B cell (primary cell): ENCODE data around the gene ISM1. TPM values are rescaled to one million over a fixed set of nuclear protein-coding genes. Genes with fewer than 3 reads are reported as not detected.

Experiments
- ATAC-seq: fragments of 200-7000 bp; cut with Tn5 transposase; one replicate; pipeline ENCODE4 v1.10.0; 2021; ENCODE audit warnings: low read depth, mild to moderate bottlenecking, moderate number of reproducible peaks, moderate library complexity
- CTCF ChIA-PET: fragments of 350-600 bp; sonication (Branson Sonifier 250); formaldehyde crosslinking; loops from one replicate; lab custom pipeline; 2021; ENCODE audit warnings: antibody characterized with exemption, inconsistent platforms; lab: Charles Lee
- POLR2A ChIA-PET: fragments of 350-600 bp; sonication (Branson Sonifier 250); formaldehyde crosslinking; loops from one replicate; lab custom pipeline; 2021; ENCODE audit warnings: antibody characterized with exemption; lab: Charles Lee
- DNase-seq: peaks from one replicate; pipeline ENCODE4 v3.0.0; 2013
- H2AFZ ChIP-seq: 2 replicates; pipeline ENCODE4 v1.6.1; 2012; ENCODE audit warnings: mild to moderate bottlenecking, low read depth, low read length; ENCODE audit not compliant: insufficient read depth, poor library complexity, severe bottlenecking
- H3K27ac ChIP-seq, 2 donors: 1 replicate in 1 of 2; 2 replicates in 1 of 2; pipeline ENCODE4 v1.5.1; 2012 to 2013; ENCODE audit warnings: low read length in 2 of 2, mild to moderate bottlenecking in 2 of 2, moderate library complexity in 1 of 2
- H3K27me3 ChIP-seq, 4 experiments: fragments of 200-600 bp in 1 of 4; sonication (generic) in 1 of 4; replicated peaks in 1 of 4; 1 replicate in 2 of 4; 2 replicates in 2 of 4; pipeline versions ENCODE4 v1.6.1 to v1.7.0; 2013 to 2016; ENCODE audit warnings: low read length in 3 of 4, mild to moderate bottlenecking in 2 of 4, mixed read lengths in 1 of 4, moderate library complexity in 1 of 4; ENCODE audit not compliant: insufficient read depth in 4 of 4, control insufficient read depth in 3 of 4; ENCODE audit errors: control extremely low read depth in 1 of 4
- H3K36me3 ChIP-seq, 2 experiments: replicated peaks in 1 of 2; 1 replicate in 1 of 2; 2 replicates in 1 of 2; pipeline versions ENCODE4 v1.6.1 to v1.7.1; 2013; ENCODE audit warnings: low read length in 1 of 2; ENCODE audit not compliant: insufficient read depth in 2 of 2, control insufficient read depth in 1 of 2; ENCODE audit errors: control extremely low read depth in 1 of 2, extremely low read depth in 1 of 2
- H3K4me1 ChIP-seq, 2 donors: fragments of 200-600 bp in 1 of 2; sonication (generic) in 1 of 2; 1 replicate in 1 of 2; 2 replicates in 1 of 2; pipeline versions ENCODE4 v1.5.1 to v1.6.1; 2013 to 2017; ENCODE audit warnings: low read length in 2 of 2; ENCODE audit not compliant: control insufficient read depth in 2 of 2, insufficient read depth in 2 of 2
- H3K4me2 ChIP-seq: replicated peaks from 2 replicates; pipeline ENCODE3; 2012; ENCODE audit warnings: mild to moderate bottlenecking, low read depth, low read length; ENCODE audit not compliant: poor library complexity, severe bottlenecking
- H3K4me3 ChIP-seq, 5 experiments: fragments of 200-600 bp in 1 of 5; sonication (generic) in 1 of 5; 1 replicate in 3 of 5; 2 replicates in 2 of 5; pipeline versions ENCODE4 v1.5.1 to v1.7.0; 2011 to 2016; ENCODE audit warnings: low read length in 4 of 5, mild to moderate bottlenecking in 4 of 5, low read depth in 2 of 5, control low read depth in 1 of 5, moderate library complexity in 1 of 5; ENCODE audit not compliant: insufficient read depth in 1 of 5; ENCODE audit errors: control extremely low read depth in 1 of 5, extremely low read depth in 1 of 5
- H3K79me2 ChIP-seq: fragments of 200-600 bp; sonication (generic); one replicate; pipeline ENCODE4 v1.6.0; 2016; ENCODE audit warnings: low read length; ENCODE audit not compliant: control insufficient read depth, insufficient read depth
- H3K9ac ChIP-seq: fragments of 200-600 bp; sonication (generic); 2 replicates; pipeline ENCODE4 v1.6.1; 2017; ENCODE audit warnings: mild to moderate bottlenecking, low read length, moderate library complexity
- H3K9me3 ChIP-seq, 3 donors: one replicate each; pipeline versions ENCODE4 v1.6.1 to v1.7.1; 2013; ENCODE audit warnings: low read length in 2 of 3; ENCODE audit not compliant: control insufficient read depth in 2 of 3, insufficient read depth in 1 of 3; ENCODE audit errors: control extremely low read depth in 1 of 3
- H4K20me1 ChIP-seq: 2 replicates; pipeline ENCODE4 v1.6.0; 2012; ENCODE audit warnings: mild to moderate bottlenecking, low read length; ENCODE audit not compliant: insufficient read depth, control insufficient read depth, poor library complexity, severe bottlenecking
- H3K27ac Mint-ChIP-seq: one replicate; pipeline ENCODE4 v1.8.0; 2021; ENCODE audit warnings: mixed read lengths
- H3K27me3 Mint-ChIP-seq: one replicate; pipeline ENCODE4 v1.8.0; 2021; ENCODE audit warnings: mixed read lengths
- H3K4me1 Mint-ChIP-seq: one replicate; pipeline ENCODE4 v1.8.0; 2021; ENCODE audit warnings: mixed read lengths
- H3K4me3 Mint-ChIP-seq: one replicate; pipeline ENCODE4 v1.8.0; 2021; ENCODE audit warnings: mixed read lengths
- H3K9me3 Mint-ChIP-seq: one replicate; pipeline ENCODE4 v1.8.0; 2022; ENCODE audit warnings: mixed read lengths; ENCODE audit not compliant: insufficient read depth
- CTCF ChIP-seq: fragments of 200-600 bp; IDR thresholded peaks from one replicate; pipeline ENCODE4 v1.8.0; 2022; ENCODE audit warnings: antibody characterized with exemption, mild to moderate bottlenecking
- EZH2 ChIP-seq: IDR thresholded peaks from 2 replicates; pipeline ENCODE4 v1.6.1; 2012; ENCODE audit warnings: borderline replicate concordance, low read depth, mild to moderate bottlenecking, moderate library complexity, low read length; ENCODE audit not compliant: insufficient read depth, poor library complexity, severe bottlenecking
- WGBS: methylation state at CpG from one replicate; pipeline ENCODE4 v1.1.5; 2013; ENCODE audit warnings: missing lambda C conversion rate; ENCODE audit not compliant: insufficient coverage; 5-methylcytosine and 5-hydroxymethylcytosine counted together
- intact Hi-C: fragments of 100-400 bp; cut with micrococcal nuclease; formaldehyde crosslinking; loops from one replicate; pipeline ENCODE4 v1.10.0; 2022
- polyA plus RNA-seq: library from polyadenylated mRNA; depleted of rRNA; stranded (reverse); fragments of >200 nt; gene quantifications from 2 replicates; pipeline ENCODE4 v1.2.3, GENCODE V29; 2012
- total RNA-seq, 2 donors: library from RNA; stranded (reverse); fragments of 120-200 nt in 1 of 2; gene quantifications; 1 replicate in 1 of 2; 2 replicates in 1 of 2; pipeline versions ENCODE4 v1.2.3 to v1.2.4, GENCODE V29; 2013 to 2022

Gene ISM1
- total and polyA plus RNA-seq, 2 donors (not counting 1 experiment from before 2014, with no cell fraction given) = not detected

- H3K36me3 ChIP-seq = no peaks in the 10 kb centered on the region
- no peak overlapping the region for H3K4me2 ChIP-seq
- 40% methylated on average over 1 of the region's 2 CpGs for WGBS
- Mint-ChIP-seq H3K9me3 (no peaks in the 10 kb centered on the region), H3K4me1 (no peaks in the 10 kb centered on the region), H3K4me3 (no peak overlapping the region), H3K27ac (no peak overlapping the region), H3K27me3 (no peaks in the 10 kb centered on the region)
- no peaks in the 10 kb centered on the region for H3K9me3 ChIP-seq
- no peaks in the 10 kb centered on the region for H4K20me1 ChIP-seq
- intact Hi-C loops = no loop called here
- ATAC-seq = no peak
- H2AFZ ChIP-seq = no peak overlapping the region
- TF ChIP-seq EZH2 (no peak), CTCF (no peak)
- no peaks in the 10 kb centered on the region for H3K27me3 ChIP-seq
- no peak for DNase-seq
- H3K79me2 ChIP-seq = no peaks in the 10 kb centered on the region
- H3K9ac ChIP-seq = no peak overlapping the region
- H3K4me1 ChIP-seq = no peaks in the 10 kb centered on the region
- H3K27ac ChIP-seq = no peak overlapping the region
- POLR2A ChIA-PET = interaction anchor here (0.6 kb wide), 1 partner anchor 12 kb away, joined by 4 read pairs; no protein-coding TSS in a partner anchor
- CTCF ChIA-PET = no interaction called here
- no peak overlapping the region for H3K4me3 ChIP-seq
Measured at GRCh38 chr20:13340088-13340487, 119.0 kb downstream of the ISM1 start.

GRCh38 chr20:13341737-13342393, 120.8 kb downstream of the ISM1 start:
- POLR2A ChIA-PET = no interaction called here
- H3K4me3 Mint-ChIP-seq = no peak overlapping the region
- Histone ChIP-seq H4K20me1 (no peaks in the 10 kb centered on the region), H3K4me1 (no peaks in the 10 kb centered on the region), H3K4me3 (no peak overlapping the region), H3K27me3 (no peaks in the 10 kb centered on the region), H3K4me2 (no peak overlapping the region), H3K79me2 (no peaks in the 10 kb centered on the region), H2AFZ (no peak overlapping the region), H3K27ac (no peak overlapping the region), H3K9me3 (peaks cover 0 to 1% (median 0%) of the 10 kb centered on the region in 3 donors), H3K9ac (no peak overlapping the region), H3K36me3 (no peaks in the 10 kb centered on the region)
- H3K27me3 Mint-ChIP-seq = no peaks in the 10 kb centered on the region
- DNase-seq (no peak), ATAC-seq (no peak)
- WGBS = 87% methylated on average over 9 of the region's 9 CpGs
- TF ChIP-seq EZH2 = no peak
- no peak for TF ChIP-seq CTCF
- H3K4me1 Mint-ChIP-seq = no peaks in the 10 kb centered on the region
- CTCF ChIA-PET = no interaction called here
- intact Hi-C loops = no loop called here
- no peak overlapping the region for H3K27ac Mint-ChIP-seq
- H3K9me3 Mint-ChIP-seq = no peaks in the 10 kb centered on the region
